Skin epidermis (tissue), 12 donors: ENCODE data around the gene KRT16.
"Not testable (repeated sequence)": the region's sequence is repeated elsewhere in the genome, so short reads cannot be mapped to it uniquely, and the experiment has no call there.

Experiments used
- H3K27ac ChIP-seq, 21 experiments: fragments of 200-600 bp; sonication (generic) in 11 of 21; one replicate each; pipeline ENCODE4 v1.5.0; 2020; ENCODE audit warnings: mild to moderate bottlenecking in 3 of 21, inconsistent platforms in 2 of 21, moderate library complexity in 2 of 21
- H3K4me3 ChIP-seq, 7 experiments: fragments of 200-600 bp; sonication (generic) in 2 of 7; one replicate each; pipeline ENCODE4 v1.5.0; 2020; ENCODE audit warnings: inconsistent platforms in 2 of 7, mild to moderate bottlenecking in 2 of 7, moderate library complexity in 1 of 7

The KRT16 gene

DNA sequence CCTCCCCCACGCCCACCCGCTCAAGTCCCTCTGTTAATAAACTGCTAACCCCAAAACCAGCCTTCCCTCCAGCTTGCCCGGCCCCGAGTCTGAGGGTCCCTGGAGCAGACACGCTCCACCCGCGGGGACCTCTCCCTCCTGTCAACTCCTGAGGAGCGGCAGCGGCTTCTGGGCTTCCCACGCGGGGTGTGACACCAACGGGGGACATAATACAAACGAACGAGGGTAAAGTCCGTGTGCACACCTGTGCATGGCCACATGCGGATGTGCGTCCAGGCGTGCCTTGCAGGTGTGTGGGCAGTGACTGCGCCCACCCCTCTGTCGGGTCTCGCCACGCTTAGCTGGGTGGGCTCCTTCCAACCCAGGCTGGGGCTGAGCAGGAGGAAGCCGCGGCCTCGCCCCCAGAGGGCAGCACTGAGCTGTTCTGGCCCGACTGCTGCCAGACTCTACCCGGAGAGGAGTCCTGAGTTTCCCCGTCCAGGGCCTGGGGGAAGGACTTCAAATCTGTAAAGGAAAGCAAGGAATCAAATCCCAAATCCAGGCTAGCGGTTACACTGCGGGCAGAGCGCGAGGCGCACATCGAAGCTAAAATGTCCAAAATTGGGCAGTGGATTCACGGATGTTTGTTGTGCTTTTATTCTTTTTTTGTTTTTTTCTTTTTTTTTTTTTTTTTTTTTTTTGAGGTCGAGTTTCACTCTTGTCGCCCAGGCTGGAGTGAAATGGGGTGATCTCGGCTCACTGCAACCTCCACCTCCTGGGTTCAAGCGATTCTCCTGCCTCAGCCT is 36.0 kb upstream of the KRT16 start:
- peak overlapping the region; percentile 2 to 26 (median 18) for H3K4me3 ChIP-seq
- H3K27ac ChIP-seq = peak overlapping the region; percentile 24 to 100 (median 88)

- H3K27ac ChIP-seq = peak overlapping the region; percentile 24 to 100 (median 88)
- H3K4me3 ChIP-seq = peak overlapping the region; percentile 2 to 26 (median 18)
These were observed 35.4 kb upstream of the KRT16 start for GRCh38 chr17:41647940-41648410.

DNA sequence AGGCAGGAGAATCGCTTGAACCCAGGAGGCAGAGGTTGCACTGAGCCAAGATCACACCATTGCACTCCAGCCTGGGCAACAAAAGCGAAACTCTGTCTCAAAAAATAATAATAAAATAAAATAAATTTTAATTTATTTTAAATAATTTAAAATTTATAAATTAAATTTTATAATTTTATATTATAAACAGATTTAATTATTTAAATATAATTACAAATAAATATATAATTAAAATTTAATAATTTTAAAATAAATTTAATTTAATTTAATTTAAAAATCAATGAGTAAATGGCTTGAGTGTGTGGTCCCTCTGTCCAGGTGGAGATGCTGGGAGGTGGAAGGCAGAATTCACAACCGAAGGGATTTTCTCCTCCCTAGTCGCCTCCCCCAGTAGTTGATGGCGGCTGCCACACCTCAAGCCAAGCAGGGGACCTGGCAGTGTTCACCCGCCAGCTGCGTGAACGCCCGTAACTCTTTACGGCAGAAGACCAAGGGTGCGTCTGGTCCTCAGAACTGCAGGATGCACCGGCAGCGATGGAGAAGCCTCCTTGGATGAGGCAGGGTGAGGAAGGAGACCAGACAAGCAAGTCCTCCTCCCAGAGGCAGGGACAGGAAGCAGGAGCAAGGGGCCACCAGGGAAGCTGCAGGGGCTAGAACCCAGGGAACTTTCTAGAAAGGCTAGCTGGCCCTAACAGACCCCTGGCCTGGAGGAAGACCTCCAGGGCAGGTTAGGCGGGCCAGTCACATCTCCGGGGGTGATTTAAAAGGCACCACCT is 34.7 kb upstream of the KRT16 start:
- peak overlapping the region in 15 of 21 experiments; percentile 55 to 100 (median 88) for H3K27ac ChIP-seq
- peak overlapping the region in 3 of 7 experiments; percentile 2 to 26 (median 24) for H3K4me3 ChIP-seq

- Histone ChIP-seq H3K27ac (peak overlapping the region in 2 of 21 experiments; percentile 22 to 38), H3K4me3 (no peak overlapping the region)
These were observed 29.9 kb upstream of the KRT16 start for GRCh38 chr17:41642252-41643156.

- not testable (repeated sequence) for H3K4me3 ChIP-seq
- H3K27ac ChIP-seq = peak overlapping the region in 1 of 21 experiments; percentile 10
These were observed 28.0 kb upstream of the KRT16 start for GRCh38 chr17:41640596-41640995.

GRCh38 chr17:41639492-41640473 is 27.2 kb upstream of the KRT16 start:
- peak overlapping the region in 1 of 7 experiments; percentile 21 for H3K4me3 ChIP-seq
- peak overlapping the region in 2 of 21 experiments; percentile 77 to 89 for H3K27ac ChIP-seq

DNA sequence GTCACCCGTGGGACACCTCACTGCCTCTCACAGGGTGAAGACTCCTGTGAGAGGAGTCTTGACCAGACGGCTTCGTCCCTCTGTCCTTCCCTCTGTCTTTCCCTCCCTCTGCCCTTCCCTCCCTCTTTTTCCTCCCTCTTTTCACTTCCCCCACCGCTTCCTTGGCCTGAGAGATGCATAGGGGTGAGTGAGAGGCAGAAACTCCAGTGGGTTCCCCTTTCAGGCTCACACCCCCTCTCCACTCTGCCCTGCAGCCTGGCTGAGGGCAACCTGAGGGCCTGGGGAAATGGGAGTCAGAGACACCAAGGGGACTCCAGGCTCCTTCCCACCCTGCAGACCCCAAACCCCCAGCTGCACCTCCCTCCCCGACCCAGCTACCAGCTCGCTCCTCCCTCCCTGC is 26.4 kb upstream of the KRT16 start:
- Histone ChIP-seq H3K27ac (peak overlapping the region in 2 of 21 experiments; percentile 77 to 89), H3K4me3 (peak overlapping the region in 1 of 7 experiments; percentile 21)

DNA sequence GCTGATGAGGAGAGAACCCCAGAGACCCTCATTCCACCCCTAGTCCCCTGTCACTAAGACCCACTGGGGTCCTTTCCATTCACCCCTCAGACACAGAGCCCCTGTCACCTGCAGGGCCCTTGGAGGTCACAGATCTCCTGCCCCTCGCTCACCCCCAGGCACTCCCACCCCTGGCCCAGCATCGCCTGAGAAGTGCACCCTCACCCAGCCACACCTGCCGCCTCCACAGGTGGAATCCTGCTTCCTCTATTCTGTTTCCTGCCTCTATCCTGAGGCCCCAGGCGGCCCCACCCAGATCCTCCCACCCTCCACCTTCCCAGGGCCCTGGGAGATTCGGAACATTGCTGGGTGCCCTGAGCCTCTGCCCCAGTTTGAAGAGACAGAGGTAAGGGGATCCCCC is 25.6 kb upstream of the KRT16 start:
- H3K4me3 ChIP-seq = peak overlapping the region in 1 of 7 experiments; percentile 21
- H3K27ac ChIP-seq = peak overlapping the region in 2 of 21 experiments; percentile 77 to 89

DNA sequence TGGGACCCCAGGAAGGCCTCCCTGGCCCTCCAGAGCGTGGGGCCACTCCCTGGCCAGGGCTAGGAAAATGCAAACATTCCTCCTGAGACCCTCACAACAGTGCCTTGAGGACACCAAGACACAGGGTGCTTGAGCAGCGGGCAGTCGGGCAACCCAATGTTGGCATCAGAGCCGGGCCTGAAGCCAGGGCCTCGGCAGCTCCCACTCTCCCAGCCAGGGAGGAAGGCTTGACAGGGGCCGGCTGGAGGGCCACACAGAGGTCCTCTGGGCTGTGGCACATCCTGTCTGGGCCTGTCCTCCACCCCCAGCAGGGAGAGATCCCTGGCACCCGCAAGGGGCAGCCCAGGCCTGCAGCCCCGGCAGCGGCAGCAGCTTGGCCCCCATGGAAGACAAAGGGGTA is 24.1 kb upstream of the KRT16 start:
- Histone ChIP-seq H3K4me3 (no peak overlapping the region), H3K27ac (peak overlapping the region in 2 of 21 experiments; percentile 68 to 89)

GRCh38 chr17:41635121-41636097 is 22.8 kb upstream of the KRT16 start:
- no peak overlapping the region for H3K4me3 ChIP-seq
- peak overlapping the region in 4 of 21 experiments; percentile 21 to 89 (median 46) for H3K27ac ChIP-seq

DNA sequence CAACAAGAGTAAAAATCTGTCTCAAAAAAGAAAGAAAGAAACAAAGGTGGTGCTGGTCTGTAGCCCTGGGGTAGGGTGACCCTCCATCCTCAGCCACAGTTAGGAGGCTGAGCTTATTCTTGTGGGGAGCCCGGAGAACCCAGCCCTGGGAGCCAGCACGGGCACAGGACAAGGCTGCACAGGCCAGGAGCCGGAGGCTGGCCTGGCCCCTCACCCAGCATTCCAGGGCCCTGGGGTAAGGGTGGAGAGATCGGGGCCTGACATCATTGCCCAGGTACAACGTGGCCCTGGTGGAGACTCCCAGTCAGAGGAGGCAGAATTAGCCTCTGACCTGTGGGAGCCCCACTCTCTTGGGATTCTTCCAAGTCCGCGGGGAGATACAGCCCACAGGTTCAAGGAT is 22.1 kb upstream of the KRT16 start:
- H3K4me3 ChIP-seq = no peak overlapping the region
- peak overlapping the region in 3 of 21 experiments; percentile 24 to 89 (median 32) for H3K27ac ChIP-seq

GRCh38 chr17:41633556-41634199 is 21.1 kb upstream of the KRT16 start:
- Histone ChIP-seq H3K4me3 (no peak overlapping the region), H3K27ac (peak overlapping the region in 2 of 21 experiments; percentile 32 to 89)

GRCh38 chr17:41632482-41633105 is 20.0 kb upstream of the KRT16 start:
- Histone ChIP-seq H3K4me3 (no peak overlapping the region), H3K27ac (peak overlapping the region in 3 of 21 experiments; percentile 9 to 81 (median 68))

DNA sequence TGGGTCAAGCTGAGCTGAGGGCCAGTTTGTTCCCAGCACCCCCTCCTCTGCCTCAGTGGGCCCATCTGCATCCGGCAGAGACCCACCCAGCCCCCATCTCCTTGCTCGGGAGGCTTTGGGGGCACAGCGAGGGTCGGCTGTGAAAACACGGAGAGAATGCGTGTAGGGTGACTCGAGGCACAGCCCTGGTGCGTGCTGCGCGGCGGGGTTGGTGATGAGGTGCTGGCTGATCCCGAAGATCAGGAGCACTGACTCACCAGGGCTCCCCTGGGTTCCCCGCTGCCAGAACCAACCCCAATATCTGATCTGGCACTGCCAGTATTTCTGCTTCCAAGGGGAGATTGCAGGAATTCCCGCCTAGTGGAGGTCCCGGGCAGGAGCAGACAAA is 19.3 kb upstream of the KRT16 start:
- Histone ChIP-seq H3K4me3 (no peak overlapping the region), H3K27ac (peak overlapping the region in 4 of 21 experiments; percentile 4 to 81 (median 54))

DNA sequence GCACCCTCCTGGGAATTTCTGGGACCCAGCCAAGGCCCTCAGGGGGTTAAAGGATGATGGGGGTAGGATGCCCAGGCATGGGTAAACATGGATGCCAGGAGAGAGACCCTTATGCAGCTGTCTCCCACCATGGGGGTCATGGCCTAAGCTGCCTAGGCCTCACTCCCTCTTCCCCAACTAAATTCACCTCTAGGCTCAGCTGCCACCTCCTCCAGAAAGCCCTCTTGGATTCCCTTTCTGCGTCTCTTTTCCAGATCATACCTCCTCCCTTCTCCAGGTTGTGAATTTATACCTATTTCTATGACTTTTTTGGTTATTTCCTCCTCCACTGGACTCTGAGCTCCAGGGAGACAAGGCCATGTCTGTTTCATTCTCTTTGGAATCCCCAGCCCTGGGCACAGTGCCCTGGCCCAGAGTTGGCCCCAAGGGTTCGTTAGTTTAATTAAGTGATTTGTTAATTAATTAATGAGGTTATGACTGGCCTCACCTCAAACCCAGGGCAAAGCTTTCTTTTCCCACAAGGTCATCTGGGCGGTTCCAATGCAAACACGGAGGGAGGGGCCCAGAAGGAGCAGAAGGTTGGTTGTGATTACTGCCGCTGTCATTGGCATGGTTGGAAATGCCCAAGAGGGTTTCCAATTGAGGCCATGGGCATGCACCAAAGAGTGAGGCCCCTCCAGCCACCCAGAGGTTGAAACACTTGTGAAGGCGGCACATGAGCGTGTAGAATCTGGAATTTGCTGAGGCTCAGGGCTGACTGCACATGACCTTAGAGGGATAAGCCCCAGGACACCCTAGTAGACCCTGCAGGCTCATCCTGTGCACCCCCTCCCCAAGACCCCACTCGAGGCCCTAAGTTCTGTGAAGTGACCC is 18.7 kb upstream of the KRT16 start:
- H3K4me3 ChIP-seq = no peak overlapping the region

More for the DNA sequence above, 18.7 kb upstream of the KRT16 start:
- peak overlapping the region in 4 of 21 experiments; percentile 4 to 81 (median 54) for H3K27ac ChIP-seq
